Activated B cell treated with CpG ODN at 0.5 μM for 24 hours (primary cell): Measurements from ENCODE around the gene SF3A1. TPM values are rescaled to one million over a fixed set of nuclear protein-coding genes. Genes with fewer than 3 reads are reported as not detected.
"Not testable (repeated sequence)": the region's sequence is repeated elsewhere in the genome, so short reads cannot be mapped to it uniquely, and the experiment has no call there.

Source experiments
- ATAC-seq: fragments of 200-7000 bp; cut with Tn5 transposase; one replicate; pipeline ENCODE4 v1.10.0; 2021; ENCODE audit warnings: low read depth, mild to moderate bottlenecking, moderate library complexity
- CTCF ChIA-PET: fragments of 350-600 bp; sonication (Branson Sonifier 250); formaldehyde crosslinking; loops from one replicate; lab custom pipeline; 2021; ENCODE audit warnings: antibody characterized with exemption; lab: Charles Lee
- POLR2A ChIA-PET: fragments of 350-600 bp; sonication (Branson Sonifier 250); formaldehyde crosslinking; loops from one replicate; lab custom pipeline; 2021; ENCODE audit warnings: antibody characterized with exemption; lab: Charles Lee
- DNase-seq: peaks from one replicate; pipeline ENCODE4 v3.0.0; 2022
- H3K27ac Mint-ChIP-seq: one replicate; pipeline ENCODE4 v1.8.0; 2020; ENCODE audit warnings: mixed read lengths
- H3K27me3 Mint-ChIP-seq: one replicate; pipeline ENCODE4 v1.8.0; 2021; ENCODE audit warnings: mixed read lengths
- H3K36me3 Mint-ChIP-seq: one replicate; pipeline ENCODE4 v1.8.0; 2021; ENCODE audit warnings: low read depth, mixed read lengths
- H3K4me1 Mint-ChIP-seq: one replicate; pipeline ENCODE4 v1.8.0; 2021; ENCODE audit warnings: mixed read lengths
- H3K4me3 Mint-ChIP-seq: one replicate; pipeline ENCODE4 v1.8.0; 2020; ENCODE audit warnings: mild to moderate bottlenecking, mixed read lengths
- H3K9me3 Mint-ChIP-seq: one replicate; pipeline ENCODE4 v1.8.0; 2020; ENCODE audit warnings: mixed read lengths
- intact Hi-C: fragments of 100-400 bp; cut with micrococcal nuclease; formaldehyde crosslinking; loops from one replicate; pipeline ENCODE4 v1.15.1; 2024
- total RNA-seq: library from RNA; stranded (reverse); gene quantifications from 2 replicates; pipeline ENCODE4 v1.2.3, GENCODE V29; 2022
- TF ChIP-seq, protein P1 (sequence below): fragments of 200-600 bp; IDR thresholded peaks from one replicate; pipeline ENCODE4 v1.8.0; 2022; ENCODE audit warnings: antibody characterized with exemption, mild to moderate bottlenecking

Gene SF3A1, protein sequence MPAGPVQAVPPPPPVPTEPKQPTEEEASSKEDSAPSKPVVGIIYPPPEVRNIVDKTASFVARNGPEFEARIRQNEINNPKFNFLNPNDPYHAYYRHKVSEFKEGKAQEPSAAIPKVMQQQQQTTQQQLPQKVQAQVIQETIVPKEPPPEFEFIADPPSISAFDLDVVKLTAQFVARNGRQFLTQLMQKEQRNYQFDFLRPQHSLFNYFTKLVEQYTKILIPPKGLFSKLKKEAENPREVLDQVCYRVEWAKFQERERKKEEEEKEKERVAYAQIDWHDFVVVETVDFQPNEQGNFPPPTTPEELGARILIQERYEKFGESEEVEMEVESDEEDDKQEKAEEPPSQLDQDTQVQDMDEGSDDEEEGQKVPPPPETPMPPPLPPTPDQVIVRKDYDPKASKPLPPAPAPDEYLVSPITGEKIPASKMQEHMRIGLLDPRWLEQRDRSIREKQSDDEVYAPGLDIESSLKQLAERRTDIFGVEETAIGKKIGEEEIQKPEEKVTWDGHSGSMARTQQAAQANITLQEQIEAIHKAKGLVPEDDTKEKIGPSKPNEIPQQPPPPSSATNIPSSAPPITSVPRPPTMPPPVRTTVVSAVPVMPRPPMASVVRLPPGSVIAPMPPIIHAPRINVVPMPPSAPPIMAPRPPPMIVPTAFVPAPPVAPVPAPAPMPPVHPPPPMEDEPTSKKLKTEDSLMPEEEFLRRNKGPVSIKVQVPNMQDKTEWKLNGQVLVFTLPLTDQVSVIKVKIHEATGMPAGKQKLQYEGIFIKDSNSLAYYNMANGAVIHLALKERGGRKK
- total RNA-seq, result 263 and 269 TPM in 2 replicates

GRCh38 chr22:30356449-30357235, at the start of gene SF3A1, which contains the start of gene CCDC157:
SF3A1 (minus strand) TSS chr22:30356894; CDS start chr22:30356792, 102 bp downstream.
CCDC157 (plus strand) TSS chr22:30357007; CDS start chr22:30366001, 8,994 bp downstream.
- peak; percentile 86 for ATAC-seq

GRCh38 chr22:30406400-30406799, 49.7 kb upstream of the SF3A1 start:
- intact Hi-C loops, result no loop called here
- Mint-ChIP-seq H3K36me3 (no peaks in the 10 kb centered on the region), H3K4me3 (no peak overlapping the region), H3K4me1 (no peaks in the 10 kb centered on the region), H3K9me3 (no peaks in the 10 kb centered on the region), H3K27me3 (no peaks in the 10 kb centered on the region), H3K27ac (no peak overlapping the region)
- POLR2A ChIA-PET, result no interaction called here
- TF ChIP-seq, protein P1, sequence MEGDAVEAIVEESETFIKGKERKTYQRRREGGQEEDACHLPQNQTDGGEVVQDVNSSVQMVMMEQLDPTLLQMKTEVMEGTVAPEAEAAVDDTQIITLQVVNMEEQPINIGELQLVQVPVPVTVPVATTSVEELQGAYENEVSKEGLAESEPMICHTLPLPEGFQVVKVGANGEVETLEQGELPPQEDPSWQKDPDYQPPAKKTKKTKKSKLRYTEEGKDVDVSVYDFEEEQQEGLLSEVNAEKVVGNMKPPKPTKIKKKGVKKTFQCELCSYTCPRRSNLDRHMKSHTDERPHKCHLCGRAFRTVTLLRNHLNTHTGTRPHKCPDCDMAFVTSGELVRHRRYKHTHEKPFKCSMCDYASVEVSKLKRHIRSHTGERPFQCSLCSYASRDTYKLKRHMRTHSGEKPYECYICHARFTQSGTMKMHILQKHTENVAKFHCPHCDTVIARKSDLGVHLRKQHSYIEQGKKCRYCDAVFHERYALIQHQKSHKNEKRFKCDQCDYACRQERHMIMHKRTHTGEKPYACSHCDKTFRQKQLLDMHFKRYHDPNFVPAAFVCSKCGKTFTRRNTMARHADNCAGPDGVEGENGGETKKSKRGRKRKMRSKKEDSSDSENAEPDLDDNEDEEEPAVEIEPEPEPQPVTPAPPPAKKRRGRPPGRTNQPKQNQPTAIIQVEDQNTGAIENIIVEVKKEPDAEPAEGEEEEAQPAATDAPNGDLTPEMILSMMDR, result no peak
- DNase-seq, result no peak
- CTCF ChIA-PET, result no interaction called here
- no peak for ATAC-seq

More at GRCh38 chr22:30356449-30357235, at the start of gene SF3A1, which contains the start of gene CCDC157:
- H3K4me1 Mint-ChIP-seq, result peaks cover 43% of the 10 kb centered on the region
- H3K36me3 Mint-ChIP-seq, result peaks cover 37% of the 10 kb centered on the region
- TF ChIP-seq, protein P1, result no peak
- CTCF ChIA-PET, result interaction anchor here (0.9 to 2.1 kb wide), 3 partner anchors 31 to 68 kb away, joined by 4 to 34 read pairs (median 5); partner anchors contain the start of genes CASTOR1 and RNF215
- intact Hi-C loops, result loop anchor here (1.0 to 5.0 kb wide), 7 partner anchors 29 to 1136 kb away; partner anchors contain the start of genes CASTOR1, OSM and RNF215
- POLR2A ChIA-PET, result interaction anchor here (0.6 to 2.7 kb wide), 17 partner anchors 22 to 968 kb away, joined by 3 to 68 read pairs (median 5); partner anchors contain the start of genes AP1B1, CASTOR1, MTFP1 and OSM
- H3K4me3 Mint-ChIP-seq, result peak within 1 kb of the TSS; percentile 92
- H3K27ac Mint-ChIP-seq, result peak within 1 kb of the TSS; percentile 76
- DNase-seq, result peak; percentile 88
- H3K27me3 Mint-ChIP-seq, result no peaks in the 10 kb centered on the region
- no peaks in the 10 kb centered on the region for H3K9me3 Mint-ChIP-seq

GRCh38 chr22:30405731-30406130, 49.0 kb upstream of the SF3A1 start:
- no peaks in the 10 kb centered on the region for H3K4me1 Mint-ChIP-seq
- no peak for ATAC-seq
- no peak overlapping the region for H3K27ac Mint-ChIP-seq
- intact Hi-C loops, result no loop called here
- DNase-seq, result no peak
- no peaks in the 10 kb centered on the region for H3K9me3 Mint-ChIP-seq
- TF ChIP-seq, protein P1, result no peak
- no peaks in the 10 kb centered on the region for H3K27me3 Mint-ChIP-seq
- ChIA-PET POLR2A (no interaction called here), CTCF (no interaction called here)
- no peak overlapping the region for H3K4me3 Mint-ChIP-seq
- H3K36me3 Mint-ChIP-seq, result no peaks in the 10 kb centered on the region

DNA sequence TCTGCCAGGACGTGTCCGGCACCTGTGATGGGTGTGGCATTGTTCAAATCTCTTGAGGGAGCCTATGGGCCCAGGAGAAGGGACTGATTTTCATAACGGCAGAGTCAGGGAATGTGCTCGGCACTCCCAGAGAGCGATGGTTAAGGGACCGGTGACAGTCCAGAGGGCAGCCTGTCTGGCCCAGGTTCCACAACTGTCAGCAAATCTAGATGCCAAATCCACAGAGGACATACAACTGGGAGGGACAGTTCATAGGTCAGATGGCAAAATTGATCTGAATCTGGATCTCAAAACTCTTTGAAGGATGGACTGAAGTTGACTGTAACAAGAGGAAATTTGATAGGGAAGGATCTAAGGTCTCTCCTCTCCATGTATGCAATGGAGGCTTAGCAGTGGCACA, 47.6 kb upstream of the SF3A1 start:
- no peaks in the 10 kb centered on the region for H3K9me3 Mint-ChIP-seq
- no peaks in the 10 kb centered on the region for H3K4me1 Mint-ChIP-seq
- H3K27ac Mint-ChIP-seq, result no peak overlapping the region
- no peak overlapping the region for H3K4me3 Mint-ChIP-seq
- ATAC-seq, result no peak
- intact Hi-C loops, result no loop called here
- no peaks in the 10 kb centered on the region for H3K36me3 Mint-ChIP-seq
- TF ChIP-seq, protein P1, result no peak
- H3K27me3 Mint-ChIP-seq, result no peaks in the 10 kb centered on the region
- ChIA-PET POLR2A (no interaction called here), CTCF (no interaction called here)
- no peak for DNase-seq

DNA sequence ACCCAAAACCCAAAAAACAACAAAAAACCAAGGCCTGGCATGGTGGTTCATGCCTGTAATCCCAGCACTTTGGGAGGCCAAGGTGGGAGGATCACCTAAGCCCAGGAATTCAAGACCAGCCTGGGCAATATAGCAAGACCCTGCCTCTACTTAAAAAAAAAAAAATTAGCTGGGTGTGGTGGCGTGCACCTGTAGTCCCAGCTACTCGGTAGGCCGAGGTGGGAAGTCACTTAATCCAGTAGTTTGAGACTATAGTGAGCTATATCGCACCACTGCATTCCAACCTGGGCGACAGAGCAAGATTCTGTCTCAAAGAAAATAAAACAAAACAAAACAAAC, 46.0 kb upstream of the SF3A1 start:
- H3K36me3 Mint-ChIP-seq, H3K9me3 Mint-ChIP-seq, H3K4me1 Mint-ChIP-seq, H3K4me3 Mint-ChIP-seq, ATAC-seq, intact Hi-C loops, DNase-seq, H3K27ac Mint-ChIP-seq: not testable (repeated sequence)
- ChIA-PET CTCF (interaction anchor here (0.7 kb wide), 1 partner anchor 97 kb away, joined by 3 read pairs; no protein-coding TSS in a partner anchor), POLR2A (interaction anchor here (0.7 kb wide), 1 partner anchor 233 kb away, joined by 3 read pairs; the partner anchor contains the start of gene SLC35E4)
- peaks cover 13% of the 10 kb centered on the region for H3K27me3 Mint-ChIP-seq
